Measurements from ENCODE around the gene PELI1.

DNA sequence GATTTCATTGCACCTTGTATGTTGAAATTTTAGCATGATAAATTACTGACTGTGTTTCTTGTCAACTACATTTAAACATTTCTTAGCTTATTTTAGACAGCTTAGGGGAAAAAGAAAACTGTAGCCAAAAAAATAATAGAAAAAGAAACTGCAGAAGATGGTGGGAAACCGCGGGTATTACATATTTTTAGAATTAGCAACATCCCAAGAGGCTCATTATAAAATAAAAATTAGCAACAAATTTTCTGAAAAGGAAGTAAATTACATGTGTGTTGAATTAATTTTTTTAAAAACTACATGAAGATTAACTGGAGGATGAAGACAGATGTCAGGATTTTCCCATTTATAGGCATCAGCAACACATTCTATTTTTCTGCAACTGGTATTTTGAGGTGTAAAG is 4.3 kb downstream of the PELI1 start:
- TF ChIP-seq, protein P1, sequence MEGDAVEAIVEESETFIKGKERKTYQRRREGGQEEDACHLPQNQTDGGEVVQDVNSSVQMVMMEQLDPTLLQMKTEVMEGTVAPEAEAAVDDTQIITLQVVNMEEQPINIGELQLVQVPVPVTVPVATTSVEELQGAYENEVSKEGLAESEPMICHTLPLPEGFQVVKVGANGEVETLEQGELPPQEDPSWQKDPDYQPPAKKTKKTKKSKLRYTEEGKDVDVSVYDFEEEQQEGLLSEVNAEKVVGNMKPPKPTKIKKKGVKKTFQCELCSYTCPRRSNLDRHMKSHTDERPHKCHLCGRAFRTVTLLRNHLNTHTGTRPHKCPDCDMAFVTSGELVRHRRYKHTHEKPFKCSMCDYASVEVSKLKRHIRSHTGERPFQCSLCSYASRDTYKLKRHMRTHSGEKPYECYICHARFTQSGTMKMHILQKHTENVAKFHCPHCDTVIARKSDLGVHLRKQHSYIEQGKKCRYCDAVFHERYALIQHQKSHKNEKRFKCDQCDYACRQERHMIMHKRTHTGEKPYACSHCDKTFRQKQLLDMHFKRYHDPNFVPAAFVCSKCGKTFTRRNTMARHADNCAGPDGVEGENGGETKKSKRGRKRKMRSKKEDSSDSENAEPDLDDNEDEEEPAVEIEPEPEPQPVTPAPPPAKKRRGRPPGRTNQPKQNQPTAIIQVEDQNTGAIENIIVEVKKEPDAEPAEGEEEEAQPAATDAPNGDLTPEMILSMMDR (IDR thresholded peaks at IDR 0.05; ENCODE audit: low read depth, low read length): no peak
- TF ChIP-seq POLR2A (IDR thresholded peaks at IDR 0.05; ENCODE audit: extremely low read depth, insufficient read length): no peak
- TF ChIP-seq, protein P2, sequence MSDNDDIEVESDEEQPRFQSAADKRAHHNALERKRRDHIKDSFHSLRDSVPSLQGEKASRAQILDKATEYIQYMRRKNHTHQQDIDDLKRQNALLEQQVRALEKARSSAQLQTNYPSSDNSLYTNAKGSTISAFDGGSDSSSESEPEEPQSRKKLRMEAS (IDR thresholded peaks at IDR 0.05; ENCODE audit: low read depth, low read length): no peak

Data from NB4 (cell line).